Stimulated activated CD8-positive, alpha-beta memory T cell treated with anti-CD3 and anti-CD28 coated beads, Interleukin-12 subunit alpha, Interleukin-12 subunit beta, amount 100 ng/mL, for 24 hours (primary cell): ENCODE results near the gene PNPLA8.
"Not testable (repeated sequence)": the region's sequence is repeated elsewhere in the genome, so short reads cannot be mapped to it uniquely, and the experiment has no call there.

Experiments used
- DNase-seq: peaks from one replicate; pipeline ENCODE4 v3.0.0-alpha.2; 2020; ENCODE audit errors: extremely low read depth

The PNPLA8 gene

GRCh38 chr7:108468246-108468645, 57.7 kb downstream of the PNPLA8 start:
- no peak for DNase-seq

- DNase-seq = no peak
These were observed 58.5 kb downstream of the PNPLA8 start for GRCh38 chr7:108467391-108467790.

GRCh38 chr7:108466322-108466721, 59.6 kb downstream of the PNPLA8 start:
- not testable (repeated sequence) for DNase-seq

GRCh38 chr7:108464743-108465142, 61.2 kb downstream of the PNPLA8 start:
- no peak for DNase-seq

GRCh38 chr7:108463613-108464012, 62.3 kb downstream of the PNPLA8 start:
- DNase-seq = no peak

- DNase-seq = no peak
These were observed 64.1 kb downstream of the PNPLA8 start for GRCh38 chr7:108461840-108462239.

GRCh38 chr7:108460964-108461363, 65.0 kb downstream of the PNPLA8 start:
- DNase-seq = no peak

- no peak for DNase-seq
These were observed 65.9 kb downstream of the PNPLA8 start for GRCh38 chr7:108459922-108460551.

- no peak for DNase-seq
These were observed 68.1 kb downstream of the PNPLA8 start for GRCh38 chr7:108457871-108458270.

GRCh38 chr7:108456845-108457540, 68.9 kb downstream of the PNPLA8 start:
- DNase-seq = no peak

GRCh38 chr7:108455998-108456677, 69.8 kb downstream of the PNPLA8 start, which contains the start of gene NRCAM:
Gene NRCAM (minus strand): TSS chr7:108456436. CDS start chr7:108240064, 216,372 bp downstream.
- no peak for DNase-seq

GRCh38 chr7:108455551-108455997, 70.4 kb downstream of the PNPLA8 start:
- DNase-seq = no peak

GRCh38 chr7:108454674-108455550, 71.0 kb downstream of the PNPLA8 start:
- no peak for DNase-seq

- no peak for DNase-seq
These were observed 71.6 kb downstream of the PNPLA8 start for GRCh38 chr7:108454317-108454673.

- no peak for DNase-seq
These were observed 72.6 kb downstream of the PNPLA8 start for GRCh38 chr7:108453320-108453719.

- no peak for DNase-seq
These were observed 73.2 kb downstream of the PNPLA8 start for GRCh38 chr7:108452707-108453106.

- no peak for DNase-seq
These were observed 74.6 kb downstream of the PNPLA8 start for GRCh38 chr7:108451296-108451848.

- no peak for DNase-seq
These were observed 75.8 kb downstream of the PNPLA8 start for GRCh38 chr7:108450160-108450559.

- no peak for DNase-seq
These were observed 76.4 kb downstream of the PNPLA8 start for GRCh38 chr7:108449521-108449920.

- no peak for DNase-seq
These were observed 77.1 kb downstream of the PNPLA8 start for GRCh38 chr7:108448584-108449505.
